H1 (cell line): Measurements from ENCODE around the gene MFAP5.

Source experiments
- CTBP2 ChIP-seq: IDR thresholded peaks from 2 replicates; pipeline ENCODE4 v1.7.0; 2011; ENCODE audit warnings: borderline replicate concordance, mild to moderate bottlenecking, moderate library complexity, mixed read lengths, low read length; ENCODE audit not compliant: insufficient read depth, insufficient read length
- EZH2 ChIP-seq: fragments of 200-600 bp; sonication (generic); IDR thresholded peaks from 2 replicates; pipeline ENCODE4 v1.7.1; 2012; ENCODE audit warnings: low read depth, mild to moderate bottlenecking, moderate library complexity, low read length, inconsistent platforms; ENCODE audit not compliant: severe bottlenecking
- JUND ChIP-seq: IDR thresholded peaks from 2 replicates; pipeline ENCODE4 v1.6.1; 2011; ENCODE audit warnings: mild to moderate bottlenecking, improper control_type of control experiment, low read length
- MAFK ChIP-seq: IDR thresholded peaks from 2 replicates; pipeline ENCODE4 v1.6.1; 2012; ENCODE audit warnings: low read depth, mild to moderate bottlenecking, improper control_type of control experiment, low read length
- POLR2AphosphoS5 ChIP-seq: IDR thresholded peaks from 2 replicates; pipeline ENCODE4 v1.6.1; 2011; ENCODE audit warnings: low read depth, low read length
- RAD21 ChIP-seq, 2 experiments: IDR thresholded peaks in 1 of 2; conservative IDR thresholded peaks in 1 of 2; 2 replicates each; pipeline ENCODE4 v1.6.1; 2011; ENCODE audit warnings: low read depth in 2 of 2, low read length in 2 of 2, improper control_type of control experiment in 1 of 2, inconsistent platforms in 1 of 2, mild to moderate bottlenecking in 1 of 2, moderate library complexity in 1 of 2
- TAF1 ChIP-seq: IDR thresholded peaks from 2 replicates; pipeline ENCODE4 v1.6.1; 2011; ENCODE audit warnings: mild to moderate bottlenecking, low read depth, low read length
- YY1 ChIP-seq: IDR thresholded peaks from 2 replicates; pipeline ENCODE4 v1.6.1; 2011; ENCODE audit warnings: low read depth, mild to moderate bottlenecking, low read length
- TF ChIP-seq, protein P1 (sequence below), 3 experiments: IDR thresholded peaks; 1 replicate in 2 of 3; 2 replicates in 1 of 3; pipeline versions ENCODE4 v1.5.1 to v1.6.1; 2011; ENCODE audit warnings: low read length in 3 of 3, mild to moderate bottlenecking in 3 of 3, inconsistent platforms in 2 of 3, low read depth in 1 of 3, moderate library complexity in 1 of 3; ENCODE audit not compliant: insufficient read depth in 1 of 3; ENCODE audit errors: control extremely low read depth in 1 of 3
- TF ChIP-seq, protein P2 (sequence below): IDR thresholded peaks from 2 replicates; pipeline ENCODE4 v1.6.1; 2012; ENCODE audit warnings: low read length, inconsistent platforms

DNA sequence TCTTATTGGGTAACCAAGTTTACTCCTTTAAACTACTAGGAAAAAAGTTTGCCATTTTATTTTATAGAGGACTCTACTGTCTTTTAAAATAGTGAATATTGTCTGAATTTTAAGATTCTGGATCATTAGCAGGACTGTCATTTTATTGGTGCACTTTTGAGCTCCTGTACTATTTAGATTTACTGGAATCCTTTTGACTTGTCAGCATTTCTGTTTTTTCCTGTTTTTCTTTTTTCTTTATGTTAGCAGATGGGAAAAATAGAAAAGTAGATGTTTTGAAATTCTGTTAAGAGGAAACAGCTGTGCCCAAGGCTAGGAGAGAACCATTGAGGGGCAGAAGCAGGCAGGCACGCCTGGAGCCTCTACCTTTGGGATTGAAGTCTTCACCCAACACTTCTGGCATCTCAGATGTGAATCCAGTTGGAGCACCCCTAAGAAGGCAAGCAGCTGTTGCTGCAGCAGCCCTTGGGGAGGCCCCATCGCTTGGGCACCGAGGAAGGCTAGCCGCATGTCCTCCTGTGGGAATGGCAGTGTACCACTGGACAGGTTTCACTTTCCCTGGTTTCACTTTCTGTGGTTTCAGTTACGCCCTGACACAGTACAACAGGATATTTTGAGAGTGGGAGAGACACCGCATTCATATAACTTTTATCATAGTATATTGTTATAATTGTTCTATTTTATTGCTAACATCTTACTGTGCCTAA is 46.7 kb upstream of the MFAP5 start:
- TF ChIP-seq YY1 (no peak), MAFK (no peak), POLR2AphosphoS5 (no peak), TAF1 (no peak), CTBP2 (no peak), RAD21 (IDR thresholded peaks at IDR 0.05 in 1 of 2, conservative IDR thresholded peaks at IDR 0.05 in 1 of 2; ENCODE audit: low read depth in 2 of 2, low read length in 2 of 2) (no peak), JUND (no peak), EZH2 (no peak)
- TF ChIP-seq, protein P1, sequence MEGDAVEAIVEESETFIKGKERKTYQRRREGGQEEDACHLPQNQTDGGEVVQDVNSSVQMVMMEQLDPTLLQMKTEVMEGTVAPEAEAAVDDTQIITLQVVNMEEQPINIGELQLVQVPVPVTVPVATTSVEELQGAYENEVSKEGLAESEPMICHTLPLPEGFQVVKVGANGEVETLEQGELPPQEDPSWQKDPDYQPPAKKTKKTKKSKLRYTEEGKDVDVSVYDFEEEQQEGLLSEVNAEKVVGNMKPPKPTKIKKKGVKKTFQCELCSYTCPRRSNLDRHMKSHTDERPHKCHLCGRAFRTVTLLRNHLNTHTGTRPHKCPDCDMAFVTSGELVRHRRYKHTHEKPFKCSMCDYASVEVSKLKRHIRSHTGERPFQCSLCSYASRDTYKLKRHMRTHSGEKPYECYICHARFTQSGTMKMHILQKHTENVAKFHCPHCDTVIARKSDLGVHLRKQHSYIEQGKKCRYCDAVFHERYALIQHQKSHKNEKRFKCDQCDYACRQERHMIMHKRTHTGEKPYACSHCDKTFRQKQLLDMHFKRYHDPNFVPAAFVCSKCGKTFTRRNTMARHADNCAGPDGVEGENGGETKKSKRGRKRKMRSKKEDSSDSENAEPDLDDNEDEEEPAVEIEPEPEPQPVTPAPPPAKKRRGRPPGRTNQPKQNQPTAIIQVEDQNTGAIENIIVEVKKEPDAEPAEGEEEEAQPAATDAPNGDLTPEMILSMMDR (IDR thresholded peaks at IDR 0.05; ENCODE audit: control extremely low read depth in 1 of 3, insufficient read depth in 1 of 3, low read depth in 1 of 3, low read length in 3 of 3): no peak
- TF ChIP-seq, protein P2, sequence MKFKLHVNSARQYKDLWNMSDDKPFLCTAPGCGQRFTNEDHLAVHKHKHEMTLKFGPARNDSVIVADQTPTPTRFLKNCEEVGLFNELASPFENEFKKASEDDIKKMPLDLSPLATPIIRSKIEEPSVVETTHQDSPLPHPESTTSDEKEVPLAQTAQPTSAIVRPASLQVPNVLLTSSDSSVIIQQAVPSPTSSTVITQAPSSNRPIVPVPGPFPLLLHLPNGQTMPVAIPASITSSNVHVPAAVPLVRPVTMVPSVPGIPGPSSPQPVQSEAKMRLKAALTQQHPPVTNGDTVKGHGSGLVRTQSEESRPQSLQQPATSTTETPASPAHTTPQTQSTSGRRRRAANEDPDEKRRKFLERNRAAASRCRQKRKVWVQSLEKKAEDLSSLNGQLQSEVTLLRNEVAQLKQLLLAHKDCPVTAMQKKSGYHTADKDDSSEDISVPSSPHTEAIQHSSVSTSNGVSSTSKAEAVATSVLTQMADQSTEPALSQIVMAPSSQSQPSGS: no peak
